ENCODE data around the gene ARHGAP18.

ARHGAP18 gene

GRCh38 chr6:129719692-129720091, 9.7 kb upstream of the ARHGAP18 start:
- DNase-seq (ENCODE audit: low spot score) (no peak), FAIRE-seq (no peak)

- FAIRE-seq = peak; percentile 5
- peak; percentile 18 for DNase-seq (ENCODE audit: low spot score)
Measured at GRCh38 chr6:129717277-129717676, 7.3 kb upstream of the ARHGAP18 start.

- FAIRE-seq = no peak
- DNase-seq (ENCODE audit: low spot score) = no peak
Measured at GRCh38 chr6:129713806-129714333, 3.9 kb upstream of the ARHGAP18 start.

- no peak for DNase-seq (ENCODE audit: low spot score)
- no peak for FAIRE-seq
Measured at GRCh38 chr6:129711271-129711631, 1.3 kb upstream of the ARHGAP18 start.

DNA sequence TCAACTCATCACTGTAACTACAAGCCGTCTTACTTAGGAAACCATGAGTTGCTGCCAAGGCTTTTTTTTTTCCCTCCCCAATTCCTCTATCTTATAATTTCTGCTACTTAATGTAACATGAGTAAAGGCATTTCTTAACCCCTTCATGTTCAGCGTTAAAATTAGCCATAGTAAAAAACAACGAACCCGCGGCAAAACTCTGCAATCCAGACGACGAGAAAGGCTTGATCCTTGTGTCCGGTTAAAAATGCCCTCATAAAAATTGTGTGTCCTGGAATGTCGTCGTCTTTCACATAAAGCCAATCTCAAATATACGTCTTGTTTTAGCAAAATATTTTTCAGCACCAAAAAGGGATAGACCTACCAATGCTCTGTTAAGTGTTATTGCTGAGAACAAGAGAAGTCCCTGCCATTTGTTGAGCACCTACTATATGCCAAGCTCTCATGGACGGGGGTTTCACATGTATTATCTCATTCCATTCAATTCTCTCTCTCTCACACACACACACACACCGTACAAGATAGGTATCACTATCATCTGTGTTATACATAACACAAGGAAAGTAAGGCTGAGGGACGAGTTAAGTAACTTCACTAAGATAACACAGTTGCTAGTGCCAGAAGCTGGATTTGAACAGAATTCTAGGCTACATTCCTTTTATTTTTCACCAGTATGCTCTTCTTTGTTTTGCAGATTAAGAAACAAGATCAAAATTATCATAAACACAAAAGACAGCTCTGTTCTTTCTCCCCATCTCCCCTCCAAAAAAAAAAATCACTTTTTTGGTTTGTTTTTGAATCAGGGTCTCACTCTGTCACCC, 683 bp upstream of the ARHGAP18 start:
- DNase-seq (ENCODE audit: low spot score) = no peak
- no peak for FAIRE-seq

GRCh38 chr6:129709196-129709768, 695 bp downstream of the ARHGAP18 start:
- DNase-seq (ENCODE audit: low spot score) = no peak
- FAIRE-seq = no peak

- DNase-seq (ENCODE audit: low spot score) (no peak), FAIRE-seq (no peak)
Measured at GRCh38 chr6:129708496-129709195, 1.3 kb downstream of the ARHGAP18 start.

DNA sequence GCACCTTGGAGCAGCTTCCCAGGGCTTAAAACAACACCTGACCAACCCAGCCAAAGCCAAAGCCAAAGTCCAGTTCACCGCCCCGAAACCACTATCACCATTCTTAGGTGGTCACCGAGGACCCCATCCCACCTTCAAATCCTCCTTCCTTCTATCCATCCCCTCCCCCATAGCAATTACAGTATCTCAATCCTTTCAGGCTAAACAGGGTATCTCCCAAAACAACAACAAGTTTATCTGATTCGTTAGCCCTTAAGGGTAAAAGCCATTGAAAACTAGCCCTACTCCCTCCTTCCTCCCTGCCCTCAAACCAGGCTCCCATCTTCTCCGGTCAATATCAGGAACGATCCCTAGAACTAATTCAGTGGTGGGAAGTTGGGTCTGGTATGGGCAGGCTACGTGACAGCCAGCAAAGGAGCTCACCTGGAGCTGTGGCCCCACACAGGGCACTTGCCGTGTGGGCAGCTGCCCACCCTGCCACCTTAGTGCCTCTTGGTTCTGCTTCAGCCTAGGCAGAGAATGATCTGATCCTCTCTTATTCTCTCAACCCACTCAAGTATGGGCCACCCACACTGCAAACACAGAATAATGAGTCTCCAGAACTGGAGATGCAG, 2.0 kb downstream of the ARHGAP18 start:
- DNase-seq (ENCODE audit: low spot score) (no peak), FAIRE-seq (no peak)

DNA sequence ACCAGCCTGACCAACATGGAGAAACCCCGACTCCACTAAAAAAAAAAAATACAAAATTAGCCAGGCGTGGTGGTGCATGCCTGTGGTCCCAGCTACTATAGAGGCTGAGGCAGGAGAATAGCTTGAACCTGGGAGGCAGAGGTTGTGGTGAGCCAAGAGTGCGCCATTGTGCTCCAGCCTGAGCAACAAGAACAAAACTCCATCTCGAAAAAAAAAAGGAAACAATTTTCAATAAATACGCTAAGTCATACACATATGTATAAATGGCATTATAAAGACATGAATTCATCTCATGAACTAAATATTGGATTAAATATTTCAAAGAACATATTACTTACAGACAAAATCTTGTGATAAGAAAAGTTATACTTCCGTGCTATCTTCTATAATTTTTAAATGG, 2.9 kb downstream of the ARHGAP18 start:
- no peak for FAIRE-seq

DNA sequence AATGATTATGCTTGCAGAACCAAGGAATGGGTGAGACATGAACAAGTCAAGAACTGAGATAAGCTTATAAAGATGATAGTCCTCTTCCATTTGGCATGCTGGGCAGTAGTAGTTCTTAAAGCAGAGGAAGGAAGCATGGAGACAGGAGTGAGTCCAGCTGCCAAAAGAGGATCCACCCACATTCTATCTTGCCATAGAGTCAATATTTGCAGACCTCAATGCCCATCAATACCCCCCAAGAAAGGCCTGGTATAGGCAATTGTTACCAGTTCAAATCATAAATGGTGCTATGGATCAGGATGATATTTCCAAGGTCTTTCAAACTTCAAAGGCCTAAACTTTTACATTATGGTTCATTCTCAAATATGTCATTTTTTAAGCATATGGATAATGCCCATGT, 4.8 kb downstream of the ARHGAP18 start:
- DNase-seq (ENCODE audit: low spot score) (no peak), FAIRE-seq (no peak)

More for the DNA sequence above, 2.9 kb downstream of the ARHGAP18 start:
- no peak for DNase-seq (ENCODE audit: low spot score)

GRCh38 chr6:129704708-129705107, 5.3 kb downstream of the ARHGAP18 start:
- FAIRE-seq = no peak
- DNase-seq (ENCODE audit: low spot score) = no peak

DNA sequence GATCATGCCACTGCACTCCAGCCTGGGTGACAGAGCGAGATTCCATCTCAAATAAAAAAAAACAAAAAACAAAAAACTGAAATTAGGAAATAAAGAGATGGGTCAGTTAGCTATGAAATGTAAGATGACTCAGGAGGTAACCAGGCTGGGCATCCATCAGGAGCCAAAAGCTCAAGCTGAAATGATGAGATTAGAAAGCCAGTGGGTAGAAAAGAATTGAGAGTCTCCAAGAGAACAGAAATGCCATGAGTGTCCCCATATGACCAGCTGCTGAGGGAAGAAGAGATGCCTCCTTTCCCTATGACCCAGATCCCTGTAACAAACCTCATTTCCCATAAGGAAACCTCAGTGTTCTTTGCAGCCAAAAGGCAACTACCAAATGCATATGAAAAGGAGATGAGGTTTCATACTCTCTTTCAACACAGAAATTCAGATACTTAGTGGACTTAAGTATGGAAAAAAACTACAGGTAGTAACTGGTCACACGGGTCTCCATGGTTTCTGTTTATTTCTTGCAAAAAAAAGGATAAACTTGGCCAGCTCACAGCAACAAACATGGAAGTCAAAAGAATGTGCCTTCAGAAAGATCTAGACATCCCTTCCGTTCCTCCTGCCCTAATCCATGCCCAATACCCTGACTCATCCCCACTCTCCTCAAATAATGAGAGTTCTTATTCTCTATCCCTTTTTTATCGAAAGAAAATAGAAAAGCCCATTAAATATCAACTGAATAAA, 8.1 kb downstream of the ARHGAP18 start:
- DNase-seq (ENCODE audit: low spot score) (no peak), FAIRE-seq (no peak)

GRCh38 chr6:129700666-129701065, 9.3 kb downstream of the ARHGAP18 start:
- FAIRE-seq (no peak), DNase-seq (ENCODE audit: low spot score) (no peak)

DNA sequence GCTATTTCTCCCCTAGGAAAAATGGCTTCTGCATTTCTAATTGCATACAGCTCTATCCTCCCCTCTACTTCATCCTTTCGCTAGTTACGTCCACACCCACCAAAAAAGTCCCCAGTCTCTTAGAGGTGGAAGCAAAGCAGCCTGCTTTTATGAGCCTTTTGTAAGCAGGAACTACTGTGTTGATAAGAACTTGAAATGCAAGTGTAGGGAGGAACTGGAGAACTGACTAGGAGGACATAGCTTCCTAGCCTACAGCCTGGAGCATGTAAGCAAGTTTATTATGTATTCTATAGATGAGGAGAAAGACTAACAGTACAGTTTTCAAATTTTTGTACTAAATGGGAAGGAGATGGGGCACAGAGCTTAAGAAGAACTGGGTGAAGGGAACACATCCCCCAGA, 10.3 kb downstream of the ARHGAP18 start:
- DNase-seq (ENCODE audit: low spot score) (no peak), FAIRE-seq (no peak)

DNA sequence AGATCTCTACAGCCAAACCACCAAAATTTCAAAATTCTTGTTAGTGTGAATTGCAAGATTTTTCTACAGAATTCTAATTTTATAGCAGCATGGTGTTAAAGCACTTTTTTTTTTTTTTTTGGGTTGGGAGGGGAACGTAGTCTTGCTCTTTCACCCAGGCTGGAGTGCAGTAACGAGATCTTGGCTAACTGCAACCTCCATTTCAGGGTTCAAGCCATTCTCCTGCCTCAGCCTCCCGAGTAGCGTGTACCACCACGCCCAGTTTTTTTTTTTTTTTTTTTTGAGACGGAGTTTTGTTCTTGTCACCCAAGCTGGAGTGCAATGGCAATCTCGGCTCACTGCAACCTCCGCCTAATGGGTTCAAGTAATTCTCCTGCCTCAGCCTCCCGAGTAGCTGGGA, 11.5 kb downstream of the ARHGAP18 start:
- DNase-seq (ENCODE audit: low spot score) = no peak
- no peak for FAIRE-seq

GRCh38 chr6:129697788-129698187, 12.2 kb downstream of the ARHGAP18 start:
- no peak for FAIRE-seq
- DNase-seq (ENCODE audit: low spot score) = no peak

GRCh38 chr6:129696843-129697242, 13.1 kb downstream of the ARHGAP18 start:
- no peak for FAIRE-seq
- no peak for DNase-seq (ENCODE audit: low spot score)

DNA sequence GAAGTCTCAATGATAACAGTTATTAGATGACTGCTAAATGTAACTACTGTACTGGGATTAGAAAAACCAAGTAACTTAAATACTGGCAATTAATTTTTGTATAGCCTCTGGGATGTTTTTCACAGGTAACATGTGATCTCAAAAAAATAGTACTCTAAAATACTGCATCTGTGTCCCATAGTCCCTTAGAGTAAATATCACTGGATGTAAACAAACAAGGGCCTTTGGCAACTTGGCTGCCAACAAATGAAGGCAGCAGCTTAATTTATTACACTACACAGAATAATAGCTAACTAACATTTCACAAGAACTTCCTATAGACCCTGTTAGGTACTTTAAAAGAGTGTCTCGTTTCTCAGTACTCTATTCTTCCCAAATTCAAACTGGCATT, 14.0 kb downstream of the ARHGAP18 start:
- FAIRE-seq (no peak), DNase-seq (ENCODE audit: low spot score) (no peak)

DNA sequence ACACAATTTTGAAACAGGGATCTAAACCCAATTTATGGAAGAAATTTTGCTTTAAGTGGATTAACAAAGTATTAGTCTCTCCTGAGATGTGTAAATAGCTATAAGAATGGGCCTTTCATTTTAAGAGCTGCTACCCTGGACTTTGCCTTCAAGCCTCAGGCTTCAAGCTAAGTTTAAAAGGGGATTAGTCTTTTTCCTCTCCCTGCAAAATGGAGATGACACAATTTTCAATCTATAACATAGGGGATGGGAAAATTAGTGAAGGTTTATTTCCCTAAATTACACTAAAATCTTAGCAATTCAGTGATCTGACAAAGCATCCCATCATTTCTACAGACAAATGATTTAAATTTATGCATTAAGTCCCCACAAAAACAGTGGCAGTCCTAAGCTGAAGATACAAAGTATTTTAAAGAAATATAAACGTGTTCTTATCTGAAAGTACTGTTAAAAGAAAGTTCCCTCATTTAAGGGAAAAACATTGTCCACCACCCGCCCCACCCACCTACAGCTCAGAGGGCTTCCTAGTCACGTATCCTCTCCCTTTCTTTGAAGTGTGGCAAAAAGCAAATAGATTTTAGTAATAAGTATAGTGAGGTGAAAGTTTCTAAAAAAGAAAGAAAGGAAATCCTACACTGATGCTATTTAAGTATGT, 14.5 kb downstream of the ARHGAP18 start:
- FAIRE-seq = no peak
- no peak for DNase-seq (ENCODE audit: low spot score)

GRCh38 chr6:129694036-129694435, 15.9 kb downstream of the ARHGAP18 start:
- FAIRE-seq = no peak

GRCh38 chr6:129692467-129692866, 17.5 kb downstream of the ARHGAP18 start:
- DNase-seq (ENCODE audit: low spot score) = no peak
- FAIRE-seq = no peak

More at GRCh38 chr6:129694036-129694435, 15.9 kb downstream of the ARHGAP18 start:
- DNase-seq (ENCODE audit: low spot score) = no peak

All from RCC 7860 (cell line).